ENCODE data around the gene ABR.
"Not testable (repeated sequence)": the region's sequence is repeated elsewhere in the genome, so short reads cannot be mapped to it uniquely, and the experiment has no call there.

ABR gene

GRCh38 chr17:1153795-1154546, 25.8 kb downstream of the ABR start:
- no peak for TF ChIP-seq CTCF (IDR thresholded peaks at IDR 0.05; ENCODE audit: low read depth, low read length)
- peak; percentile 78 for DNase-seq (ENCODE audit: extremely low read depth, low read depth)

DNA sequence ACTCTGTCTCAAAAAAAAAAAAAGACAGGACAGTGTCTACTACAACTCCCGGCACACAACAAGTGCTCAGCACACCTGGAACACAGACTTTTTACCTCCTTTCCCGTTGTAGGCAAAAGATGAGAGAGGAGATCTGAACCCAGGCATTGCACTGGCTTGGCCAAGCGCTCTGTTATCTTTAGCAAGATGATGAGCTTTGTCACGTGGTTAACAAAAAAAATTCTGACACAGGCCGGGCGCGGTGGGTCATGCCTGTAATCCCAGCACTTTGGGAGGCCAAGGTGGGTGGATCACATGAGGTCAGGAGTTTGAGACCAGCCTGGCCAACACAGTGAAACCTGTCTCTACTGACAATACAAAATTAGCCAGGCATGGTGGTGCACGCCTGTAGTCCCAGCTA, 27.2 kb downstream of the ABR start:
- DNase-seq (ENCODE audit: extremely low read depth, low read depth), result not testable (repeated sequence)

- no peak for TF ChIP-seq CTCF (IDR thresholded peaks at IDR 0.05; ENCODE audit: low read depth, low read length)
- no peak for DNase-seq (ENCODE audit: extremely low read depth, low read depth)
Observed at GRCh38 chr17:1150863-1151600, 28.7 kb downstream of the ABR start.

DNA sequence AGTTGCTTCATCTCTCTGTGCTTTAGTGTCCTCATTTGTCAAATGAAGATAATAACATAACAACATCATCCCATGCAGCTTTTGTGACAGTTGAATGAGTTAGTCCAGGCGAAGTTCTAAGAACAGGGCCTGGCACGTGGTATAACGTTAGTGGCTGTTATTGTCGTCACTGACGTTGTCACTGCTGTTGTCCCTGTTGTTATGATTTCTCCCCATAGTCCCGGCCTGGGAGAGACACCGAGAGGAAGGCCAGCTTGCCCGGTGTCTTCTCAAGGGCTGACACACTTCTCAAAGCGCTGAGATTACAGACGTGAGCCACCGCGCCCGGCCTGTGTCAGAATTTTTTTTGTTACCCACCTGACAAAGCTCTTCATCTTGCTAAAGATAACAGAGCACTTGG, 29.9 kb downstream of the ABR start:
- DNase-seq (ENCODE audit: extremely low read depth, low read depth), result no peak
- TF ChIP-seq CTCF (IDR thresholded peaks at IDR 0.05; ENCODE audit: low read depth, low read length), result no peak

GRCh38 chr17:1147664-1148063, 32.1 kb downstream of the ABR start:
- DNase-seq (ENCODE audit: extremely low read depth, low read depth), result no peak
- TF ChIP-seq CTCF (IDR thresholded peaks at IDR 0.05; ENCODE audit: low read depth, low read length), result peak; percentile 28

- TF ChIP-seq CTCF (IDR thresholded peaks at IDR 0.05; ENCODE audit: low read depth, low read length), result no peak
- no peak for DNase-seq (ENCODE audit: extremely low read depth, low read depth)
Observed at GRCh38 chr17:1146561-1147265, 33.1 kb downstream of the ABR start.

GRCh38 chr17:1145311-1145986, 34.3 kb downstream of the ABR start:
- no peak for DNase-seq (ENCODE audit: extremely low read depth, low read depth)
- TF ChIP-seq CTCF (IDR thresholded peaks at IDR 0.05; ENCODE audit: low read depth, low read length), result no peak
